Vagina (tissue), 2 donors: ENCODE results near the gene TIE1. TPM values are rescaled to one million over a fixed set of nuclear protein-coding genes. Genes with fewer than 3 reads are reported as not detected.
A peak's percentile ranks its signal among the peaks of the same experiment; 100 is the strongest.

Source experiments
- DNase-seq, 2 donors: peaks; one replicate each; pipeline ENCODE4 v3.0.0-alpha.2; 2017; ENCODE audit errors: extremely low spot score in 2 of 2
- H3K27ac ChIP-seq: fragments of 200-600 bp; sonication (generic); one replicate; pipeline ENCODE4 v1.5.1; 2019
- H3K27me3 ChIP-seq: fragments of 200-600 bp; sonication (generic); one replicate; pipeline ENCODE4 v1.5.1; 2019
- H3K36me3 ChIP-seq, 2 donors: fragments of 200-600 bp; sonication (generic); one replicate each; pipeline ENCODE4 v1.5.1; 2017 to 2019
- H3K4me1 ChIP-seq: fragments of 200-600 bp; sonication (generic); one replicate; pipeline ENCODE4 v1.5.1; 2019
- H3K4me3 ChIP-seq, 2 donors: fragments of 200-600 bp; sonication (generic); 1 replicate in 1 of 2; 2 replicates in 1 of 2; pipeline ENCODE4 v1.5.1; 2016 to 2019
- H3K9me3 ChIP-seq: fragments of 200-600 bp; sonication (generic); one replicate; pipeline ENCODE4 v1.5.1; 2019
- CTCF ChIP-seq, 3 experiments: fragments of 450-650 bp in 2 of 3; fragments of 200-600 bp in 1 of 3; sonication (generic) in 1 of 3; IDR thresholded peaks; one replicate each; pipeline ENCODE4 v1.5.1; 2017 to 2019; ENCODE audit warnings: antibody characterized with exemption in 3 of 3, mild to moderate bottlenecking in 2 of 3, moderate library complexity in 2 of 3
- POLR2A ChIP-seq, 2 donors: fragments of 450-650 bp; IDR thresholded peaks; one replicate each; pipeline ENCODE4 v1.6.1; 2017; ENCODE audit warnings: antibody characterized with exemption in 2 of 2, mild to moderate bottlenecking in 2 of 2, moderate library complexity in 2 of 2
- POLR2AphosphoS5 ChIP-seq, 2 donors: sonication (generic); formaldehyde crosslinking; IDR thresholded peaks; one replicate each; pipeline ENCODE4 v1.9.0; 2017; ENCODE audit warnings: antibody characterized with exemption in 2 of 2, mild to moderate bottlenecking in 2 of 2, low read depth in 1 of 2; ENCODE audit not compliant: insufficient read depth in 1 of 2
- intact Hi-C: fragments of 100-400 bp; cut with DNase I; formaldehyde crosslinking; loops from one replicate; pipeline ENCODE4 v1.15.1; 2023
- total RNA-seq: library from RNA; depleted of rRNA; stranded (reverse); fragments of >200 nt; gene quantifications from one replicate; pipeline ENCODE4 v1.2.3, GENCODE V29; 2016

Gene TIE1
- 36.1 TPM for total RNA-seq

DNA sequence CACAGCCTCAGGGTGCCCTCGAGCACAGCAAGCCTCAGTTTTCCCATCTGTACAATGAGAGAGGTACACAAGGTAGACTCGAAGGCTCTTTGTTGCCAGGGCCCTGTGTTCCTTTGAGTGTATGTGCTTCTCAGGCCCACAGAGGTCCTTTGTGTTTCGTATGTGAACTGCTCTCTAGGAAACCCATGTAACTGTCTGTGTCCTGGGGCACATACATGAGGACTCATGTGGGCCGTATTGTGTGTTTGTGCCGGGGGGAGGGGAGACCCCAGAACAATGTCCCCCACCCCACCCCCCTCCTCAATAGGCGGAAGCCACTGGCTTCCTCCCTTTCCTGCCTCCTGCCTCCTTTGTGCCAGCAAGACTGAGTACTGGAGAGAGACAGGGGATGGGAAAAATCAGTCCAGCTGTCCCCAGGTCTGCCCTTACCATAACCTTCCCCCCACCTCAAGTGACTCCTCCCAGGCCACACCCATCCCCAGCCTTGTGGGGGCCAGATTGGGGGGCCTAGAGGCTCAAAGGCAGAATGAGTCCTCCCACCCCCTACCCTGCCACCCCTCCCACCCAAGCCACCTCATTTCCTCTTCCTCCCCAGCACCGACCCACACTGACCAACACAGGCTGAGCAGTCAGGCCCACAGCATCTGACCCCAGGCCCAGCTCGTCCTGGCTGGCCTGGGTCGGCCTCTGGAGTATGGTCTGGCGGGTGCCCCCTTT lies at the start of gene TIE1:
Gene TIE1, plus strand, starts transcription at position 605 of the 717 bp plus-strand sequence. Its CDS starts 90 bp downstream, at position 695.
- no peaks in the 10 kb centered on the region for H3K27me3 ChIP-seq
- no peaks in the 10 kb centered on the region for H3K36me3 ChIP-seq
- TF ChIP-seq CTCF (IDR thresholded peaks at IDR 0.05) (no peak), POLR2AphosphoS5 (IDR thresholded peaks at IDR 0.05; ENCODE audit: insufficient read depth in 1 of 2, low read depth in 1 of 2) (no peak)
- intact Hi-C loops = no loop called here
- DNase-seq = no peak
- H3K27ac ChIP-seq = peak within 1 kb of the TSS; percentile 50
- peak within 1 kb of the TSS; percentile 8 to 28 for H3K4me3 ChIP-seq
- H3K4me1 ChIP-seq = no peaks in the 10 kb centered on the region
- H3K9me3 ChIP-seq = no peaks in the 10 kb centered on the region

DNA sequence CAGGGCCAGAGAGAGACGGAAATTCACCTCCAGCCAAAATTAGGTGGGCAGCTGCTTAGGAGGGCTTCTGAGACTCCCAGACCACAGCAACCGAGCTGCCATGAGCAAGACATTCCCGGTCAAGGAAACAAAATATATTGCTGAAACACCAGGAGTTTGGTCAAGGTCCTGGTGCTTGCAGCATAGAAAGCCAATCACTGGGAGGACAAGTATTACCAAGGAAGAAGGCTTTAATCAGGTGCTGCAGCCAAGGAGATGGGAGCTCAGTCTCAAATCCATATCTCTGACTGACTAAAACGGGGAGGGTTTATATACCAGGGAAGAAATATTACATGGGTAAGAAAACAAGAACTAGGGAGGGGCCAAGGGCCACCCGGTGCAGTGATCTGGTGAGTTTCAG lies 49.8 kb upstream of the TIE1 start:
- DNase-seq = peak in 1 of 2 donors; percentile 64
- Histone ChIP-seq H3K27ac (no peak overlapping the region), H3K4me1 (no peaks in the 10 kb centered on the region), H3K9me3 (no peaks in the 10 kb centered on the region), H3K4me3 (no peak overlapping the region), H3K36me3 (no peaks in the 10 kb centered on the region), H3K27me3 (no peaks in the 10 kb centered on the region)
- TF ChIP-seq POLR2AphosphoS5 (IDR thresholded peaks at IDR 0.05; ENCODE audit: insufficient read depth in 1 of 2, low read depth in 1 of 2) (no peak), POLR2A (IDR thresholded peaks at IDR 0.05) (no peak), CTCF (IDR thresholded peaks at IDR 0.05) (no peak)
- intact Hi-C loops = no loop called here

DNA sequence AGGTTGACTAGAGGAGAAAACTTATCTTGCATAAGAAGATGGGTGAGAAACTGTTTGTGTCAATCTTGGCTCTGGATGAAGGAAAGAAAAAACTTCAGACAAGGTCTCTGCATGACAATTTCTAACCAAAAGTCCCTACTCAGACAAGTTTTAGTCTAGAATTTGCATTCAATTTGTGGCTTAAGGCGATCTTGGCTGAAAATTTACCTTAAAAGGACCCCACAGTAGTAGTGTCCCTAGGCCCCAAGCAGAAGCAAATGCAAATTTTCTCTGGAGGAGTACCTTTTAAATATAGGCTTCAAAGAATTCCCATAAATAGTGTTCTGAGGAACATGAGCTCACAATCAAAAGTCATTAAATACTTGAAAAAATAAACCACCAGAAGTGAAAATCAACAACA lies 48.6 kb upstream of the TIE1 start:
- H3K27me3 ChIP-seq = no peaks in the 10 kb centered on the region
- intact Hi-C loops = no loop called here
- no peak overlapping the region for H3K27ac ChIP-seq
- no peaks in the 10 kb centered on the region for H3K9me3 ChIP-seq
- no peaks in the 10 kb centered on the region for H3K4me1 ChIP-seq
- no peak for DNase-seq
- no peaks in the 10 kb centered on the region for H3K36me3 ChIP-seq
- TF ChIP-seq POLR2AphosphoS5 (IDR thresholded peaks at IDR 0.05; ENCODE audit: insufficient read depth in 1 of 2, low read depth in 1 of 2) (no peak), CTCF (IDR thresholded peaks at IDR 0.05) (no peak), POLR2A (IDR thresholded peaks at IDR 0.05) (no peak)
- no peak overlapping the region for H3K4me3 ChIP-seq

GRCh38 chr1:43253173-43253572 lies 47.6 kb upstream of the TIE1 start:
- peak in 1 of 2 donors; percentile 64 for DNase-seq
- Histone ChIP-seq H3K27ac (no peak overlapping the region), H3K27me3 (no peaks in the 10 kb centered on the region), H3K4me1 (no peaks in the 10 kb centered on the region), H3K9me3 (no peaks in the 10 kb centered on the region), H3K4me3 (no peak overlapping the region), H3K36me3 (no peaks in the 10 kb centered on the region)
- intact Hi-C loops = no loop called here
- TF ChIP-seq POLR2AphosphoS5 (IDR thresholded peaks at IDR 0.05; ENCODE audit: insufficient read depth in 1 of 2, low read depth in 1 of 2) (no peak), CTCF (IDR thresholded peaks at IDR 0.05) (no peak), POLR2A (IDR thresholded peaks at IDR 0.05) (no peak)

- H3K36me3 ChIP-seq = no peaks in the 10 kb centered on the region
- TF ChIP-seq POLR2A (IDR thresholded peaks at IDR 0.05) = no peak
- no peak for TF ChIP-seq POLR2AphosphoS5 (IDR thresholded peaks at IDR 0.05; ENCODE audit: insufficient read depth in 1 of 2, low read depth in 1 of 2)
- TF ChIP-seq CTCF (IDR thresholded peaks at IDR 0.05) = no peak
- H3K27ac ChIP-seq = no peak overlapping the region
- H3K4me1 ChIP-seq = no peaks in the 10 kb centered on the region
- intact Hi-C loops = no loop called here
- no peaks in the 10 kb centered on the region for H3K27me3 ChIP-seq
- H3K4me3 ChIP-seq = no peak overlapping the region
- H3K9me3 ChIP-seq = no peaks in the 10 kb centered on the region
- DNase-seq = peak in 1 of 2 donors; percentile 62
Measured at GRCh38 chr1:43253876-43254275, 46.9 kb upstream of the TIE1 start.
